ELR (cell line): ENCODE measurements around the gene UROS.

Experiments used
- DNase-seq: peaks from one replicate; pipeline ENCODE4 v3.0.0-alpha.2; 2015; ENCODE audit warnings: low read depth

Gene UROS

DNA sequence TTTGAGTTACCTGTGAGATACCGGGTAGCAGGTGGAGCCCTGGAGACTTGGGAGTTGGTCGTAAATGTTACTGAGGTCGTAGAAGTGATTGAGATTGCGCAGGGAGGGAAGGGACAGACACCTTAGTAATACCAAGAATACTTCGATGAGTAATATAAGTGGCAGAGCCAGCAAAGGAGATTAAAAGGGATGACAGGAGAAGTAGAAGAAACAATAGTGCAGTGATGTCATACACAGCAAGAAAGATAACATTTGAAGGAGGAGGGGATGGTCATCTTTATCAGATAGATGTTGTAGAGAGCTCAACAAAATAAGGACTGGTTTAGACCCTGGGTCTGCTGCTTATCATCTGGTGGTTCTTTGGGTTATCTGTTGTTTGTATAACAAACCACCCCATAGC, 5.3 kb upstream of the UROS start:
- no peak for DNase-seq

DNA sequence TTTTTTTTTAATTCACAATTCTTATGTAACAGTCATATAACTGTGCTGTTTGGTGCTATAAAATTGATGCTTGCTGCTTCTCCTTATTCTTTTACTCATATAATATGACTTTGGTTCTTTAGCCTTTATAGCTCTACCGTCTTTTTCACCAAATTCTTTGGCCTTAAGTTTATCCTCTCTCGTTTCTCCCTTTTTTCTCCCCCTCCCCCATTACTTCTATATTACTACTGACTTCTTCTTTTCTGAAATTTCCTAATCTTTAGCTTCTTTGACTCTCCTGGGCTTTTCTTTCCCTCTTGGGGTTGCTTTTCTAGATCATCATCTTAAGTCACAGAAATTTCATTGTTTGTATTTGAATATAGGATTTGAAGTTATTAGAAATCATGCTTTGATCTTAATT, 4.1 kb upstream of the UROS start:
- no peak for DNase-seq

DNA sequence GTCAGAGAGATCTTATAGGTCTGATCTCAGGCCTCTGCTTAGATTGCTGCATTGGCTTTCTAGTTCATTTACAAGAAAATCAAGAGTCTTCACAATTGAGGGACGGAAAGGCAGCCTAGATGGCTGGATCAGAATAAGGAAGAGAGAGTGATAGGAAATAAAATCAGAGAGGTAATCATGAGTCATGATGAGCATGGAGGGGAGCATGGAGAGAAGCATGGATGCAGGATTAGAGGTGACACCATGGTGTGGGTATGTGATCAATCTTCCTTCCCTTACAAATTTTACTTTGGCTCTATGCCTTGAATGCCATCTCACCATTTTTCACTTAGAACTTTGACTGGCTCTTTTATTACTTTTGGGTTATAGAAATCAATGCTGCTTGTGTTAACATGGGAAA, 1.7 kb upstream of the UROS start:
- DNase-seq = peak; percentile 90

DNA sequence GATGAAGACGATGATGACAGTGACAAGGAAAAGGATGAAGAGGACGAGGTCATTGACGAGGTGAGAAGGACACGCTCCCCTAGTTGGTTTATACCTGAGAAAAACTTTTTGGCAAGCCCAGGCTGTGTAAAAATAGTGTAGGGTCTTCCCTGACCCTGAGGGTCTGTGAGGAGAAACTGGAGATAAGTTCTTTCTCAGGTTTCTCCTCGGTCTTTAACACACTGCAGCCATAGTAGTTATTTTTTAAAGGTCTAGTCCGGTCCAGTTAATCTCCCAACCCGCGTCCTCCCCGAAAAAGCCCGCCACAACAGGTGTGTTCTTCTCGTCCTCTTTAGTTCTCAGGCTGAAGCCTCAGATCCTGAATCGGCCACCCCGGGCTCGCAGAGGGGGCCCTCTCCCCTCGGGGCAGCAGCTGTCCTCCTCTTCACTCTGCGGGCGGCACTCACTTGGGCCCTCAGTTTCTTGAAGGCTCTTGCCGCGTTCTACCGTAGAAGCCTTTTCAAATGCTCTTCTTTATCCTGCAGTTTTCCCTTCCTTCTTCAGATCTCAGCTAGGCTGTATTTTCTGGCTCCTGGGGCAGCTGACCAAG, 699 bp upstream of the UROS start:
- peak; percentile 38 for DNase-seq

DNA sequence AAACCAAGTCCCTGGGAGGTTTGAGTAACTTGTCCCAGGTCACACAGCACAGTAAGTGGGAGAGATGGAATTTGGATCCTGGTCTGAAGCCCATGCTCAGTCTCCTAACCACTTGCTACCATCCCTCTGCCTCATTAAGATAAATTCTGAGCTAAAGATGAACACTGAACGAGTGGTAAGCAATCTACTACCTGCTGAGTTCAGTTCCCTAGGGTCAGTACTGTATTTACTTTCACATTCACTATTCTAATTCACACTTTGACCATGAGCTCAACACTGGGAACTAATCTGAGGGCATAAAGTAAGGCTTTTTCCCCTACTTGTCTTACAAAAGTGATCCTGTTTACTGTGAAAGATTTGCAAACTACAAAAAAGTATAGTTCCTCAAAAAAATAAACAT, 2.4 kb downstream of the UROS start:
- DNase-seq = no peak

DNA sequence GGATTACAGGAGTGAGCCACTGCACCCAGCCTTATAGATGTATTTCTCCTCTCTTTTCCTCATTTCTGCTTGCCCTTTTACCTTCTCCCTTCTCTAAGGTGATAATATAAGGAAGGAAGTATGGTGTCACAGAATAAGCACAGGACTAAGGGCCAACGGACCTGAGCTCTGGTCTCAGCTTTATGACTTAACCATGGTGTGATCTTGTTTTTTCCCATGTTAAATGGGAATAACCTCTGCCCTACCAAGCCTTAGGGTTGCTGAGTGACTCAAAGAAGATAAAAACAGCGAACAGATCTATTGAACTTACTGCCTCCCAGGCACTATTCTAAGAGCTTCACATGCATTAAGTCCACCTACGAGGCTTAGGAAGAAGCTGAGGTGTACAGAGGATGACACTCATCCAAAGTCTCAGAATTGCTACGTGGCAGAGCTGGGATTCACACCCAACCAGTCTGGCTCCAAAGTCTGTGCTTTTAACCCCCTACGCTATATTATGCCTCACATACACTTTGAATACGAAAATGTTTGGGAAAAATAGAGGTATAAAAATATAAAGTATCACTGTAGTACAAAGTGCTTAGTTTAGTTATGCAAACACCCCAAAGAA, 5.6 kb downstream of the UROS start:
- DNase-seq = no peak

DNA sequence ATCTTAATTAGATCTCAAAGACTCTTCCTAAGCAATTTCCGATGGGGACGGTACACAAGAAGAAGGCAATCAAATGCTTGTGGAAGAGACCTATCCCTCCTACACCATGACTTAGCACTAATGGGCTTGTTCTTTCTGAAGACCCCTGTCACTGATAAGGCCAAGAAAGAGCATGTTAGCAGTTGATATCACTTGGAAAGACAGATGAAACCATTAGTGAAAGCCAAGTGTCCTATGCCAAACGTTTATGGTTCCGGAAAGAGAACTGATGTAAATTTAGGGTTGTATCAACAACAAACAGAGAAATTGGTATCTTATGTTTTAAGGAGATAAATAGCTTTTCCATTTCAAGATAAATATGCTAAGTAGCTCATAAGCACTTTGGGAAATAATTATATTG, 6.5 kb downstream of the UROS start:
- no peak for DNase-seq

DNA sequence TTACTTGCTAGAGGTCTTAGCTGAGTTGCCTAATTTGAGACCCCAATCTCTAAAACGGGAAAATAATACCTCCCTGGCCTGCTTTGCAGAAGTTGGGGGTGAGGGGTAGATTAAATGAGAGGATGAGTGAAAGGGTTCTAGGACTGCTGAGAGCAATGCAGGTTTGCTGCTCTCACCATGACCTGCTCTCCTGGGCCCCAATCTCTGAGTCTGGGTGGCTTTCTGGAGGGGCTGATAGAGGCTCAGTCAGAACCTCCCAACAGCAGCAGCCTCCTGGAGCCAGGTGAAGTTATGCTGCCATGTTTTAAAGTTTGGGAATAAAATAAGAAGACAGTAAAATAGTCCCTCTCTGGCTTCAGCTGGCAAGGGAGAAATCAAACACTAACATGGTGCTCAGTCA, 7.3 kb downstream of the UROS start:
- no peak for DNase-seq

DNA sequence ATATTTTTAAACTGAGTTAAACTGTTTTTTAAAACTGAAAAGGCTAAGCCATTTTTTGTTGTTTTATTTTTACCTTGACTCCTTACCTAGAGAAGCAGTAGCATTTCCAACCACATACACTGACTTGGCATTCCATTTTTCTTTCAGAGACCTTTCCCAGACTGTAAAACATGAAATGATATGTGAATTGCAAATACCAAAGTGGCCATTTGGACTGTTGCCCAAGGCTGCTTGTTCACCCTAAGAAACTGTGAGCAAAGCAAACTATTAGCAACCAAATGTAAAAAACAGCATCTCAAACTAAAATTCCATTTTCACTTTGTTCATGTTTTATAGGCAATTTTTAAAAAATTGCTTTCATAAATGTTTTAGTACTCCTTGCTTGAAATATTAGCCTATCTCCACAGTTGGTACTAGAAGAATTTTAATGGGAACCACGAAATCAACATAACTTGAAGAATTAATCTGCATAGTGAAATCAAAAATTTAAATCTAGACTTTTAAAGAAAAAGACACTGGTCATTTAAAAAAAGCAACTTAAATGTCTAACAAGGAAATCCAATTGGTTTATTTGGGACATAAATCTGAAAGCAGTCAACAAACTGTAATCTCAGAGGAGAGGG, 10.8 kb downstream of the UROS start:
- DNase-seq = no peak

DNA sequence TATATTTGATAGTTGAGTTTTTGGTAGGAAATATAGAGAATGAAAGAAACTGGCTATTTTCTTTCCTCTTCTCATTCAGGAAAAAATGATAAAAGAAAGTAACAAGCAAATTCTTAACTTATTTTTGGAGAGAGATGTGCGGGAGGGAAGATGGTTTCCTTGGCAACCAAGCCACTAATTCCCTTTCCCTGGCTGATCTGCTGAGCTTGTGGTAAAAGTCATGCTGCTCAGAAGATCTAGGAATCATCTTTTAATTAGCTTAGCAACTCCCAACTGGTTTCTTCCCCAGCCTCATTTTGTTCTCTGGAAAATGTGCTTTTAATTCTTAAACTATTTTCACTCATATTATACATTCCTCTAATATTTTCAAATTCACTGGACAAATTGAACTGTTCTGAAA, 11.8 kb downstream of the UROS start:
- no peak for DNase-seq

DNA sequence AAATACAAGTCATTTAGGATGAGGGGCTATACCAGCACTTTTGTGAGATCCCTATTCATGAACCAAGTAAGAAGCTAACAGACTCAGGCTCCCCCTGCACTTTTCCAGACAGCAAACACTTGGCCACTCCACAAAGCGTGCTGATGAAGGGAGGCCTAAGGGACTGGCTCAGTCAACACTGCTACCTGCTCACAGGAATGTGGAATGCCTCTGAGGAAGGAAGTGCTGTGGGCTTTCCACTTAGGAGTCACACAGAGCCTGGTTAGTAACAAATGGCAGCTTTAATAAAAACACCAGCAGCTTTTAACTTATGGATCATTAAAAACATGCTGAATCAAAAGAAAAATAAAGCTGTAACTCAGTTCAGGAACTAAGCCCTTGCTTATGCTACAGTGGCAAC, 15.0 kb downstream of the UROS start:
- no peak for DNase-seq

DNA sequence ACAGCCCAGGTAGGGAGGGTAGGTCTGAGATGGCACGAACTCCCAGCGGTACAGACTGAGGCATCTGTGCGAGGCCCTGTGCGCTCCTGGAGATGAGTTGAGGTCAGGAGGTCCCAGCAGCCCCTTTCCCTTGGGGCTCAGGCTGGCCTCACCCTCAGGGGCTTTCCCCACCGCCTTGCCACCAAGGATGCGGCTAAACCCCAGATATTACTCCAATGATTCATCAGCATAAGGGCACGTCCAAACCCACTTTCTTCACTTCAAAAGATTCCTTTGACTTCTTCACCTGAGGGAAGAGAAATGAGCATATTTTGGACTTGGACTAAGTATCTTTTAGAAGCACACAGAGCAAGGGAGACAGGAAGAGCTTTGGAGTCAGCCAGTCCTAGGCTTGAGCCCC, 20.3 kb downstream of the UROS start:
- DNase-seq = peak; percentile 28

DNA sequence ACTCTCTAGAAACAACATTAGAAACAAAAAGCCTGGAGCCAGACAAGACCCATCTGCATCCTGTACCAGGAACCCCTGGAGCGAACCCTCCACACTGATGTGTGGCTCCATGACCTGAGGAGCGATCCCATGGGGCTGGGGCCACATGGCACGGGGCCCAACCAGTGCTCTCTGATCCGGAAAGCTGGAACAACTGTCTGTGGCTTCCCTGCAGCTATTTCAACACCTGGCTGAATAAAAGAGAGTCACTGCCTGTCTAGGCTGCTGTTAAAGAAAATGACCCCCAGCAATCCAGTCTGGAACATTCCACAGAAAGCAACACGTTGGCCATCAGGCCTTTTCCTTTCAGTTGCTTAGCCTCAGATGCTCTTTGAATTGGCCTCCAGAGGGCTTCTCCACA, 20.9 kb downstream of the UROS start:
- no peak for DNase-seq

DNA sequence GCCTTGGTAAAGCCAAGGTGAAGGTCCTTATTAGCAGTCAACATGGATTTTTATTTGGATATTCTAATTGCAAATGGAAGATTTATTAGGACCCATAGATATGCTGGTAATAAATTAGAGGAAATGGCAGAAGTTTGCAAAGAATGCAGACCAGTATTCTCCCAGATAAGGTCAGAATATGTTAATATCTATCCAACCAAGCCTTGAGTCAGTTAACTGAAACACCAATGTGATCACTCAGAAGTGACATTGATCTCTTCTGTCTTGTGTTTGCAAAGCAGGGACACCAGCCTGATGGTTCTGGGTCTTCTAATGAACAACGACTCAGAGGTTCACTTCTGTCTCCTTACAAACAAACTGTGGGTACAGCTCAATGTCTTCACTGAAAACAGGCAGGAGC, 21.5 kb downstream of the UROS start:
- no peak for DNase-seq

DNA sequence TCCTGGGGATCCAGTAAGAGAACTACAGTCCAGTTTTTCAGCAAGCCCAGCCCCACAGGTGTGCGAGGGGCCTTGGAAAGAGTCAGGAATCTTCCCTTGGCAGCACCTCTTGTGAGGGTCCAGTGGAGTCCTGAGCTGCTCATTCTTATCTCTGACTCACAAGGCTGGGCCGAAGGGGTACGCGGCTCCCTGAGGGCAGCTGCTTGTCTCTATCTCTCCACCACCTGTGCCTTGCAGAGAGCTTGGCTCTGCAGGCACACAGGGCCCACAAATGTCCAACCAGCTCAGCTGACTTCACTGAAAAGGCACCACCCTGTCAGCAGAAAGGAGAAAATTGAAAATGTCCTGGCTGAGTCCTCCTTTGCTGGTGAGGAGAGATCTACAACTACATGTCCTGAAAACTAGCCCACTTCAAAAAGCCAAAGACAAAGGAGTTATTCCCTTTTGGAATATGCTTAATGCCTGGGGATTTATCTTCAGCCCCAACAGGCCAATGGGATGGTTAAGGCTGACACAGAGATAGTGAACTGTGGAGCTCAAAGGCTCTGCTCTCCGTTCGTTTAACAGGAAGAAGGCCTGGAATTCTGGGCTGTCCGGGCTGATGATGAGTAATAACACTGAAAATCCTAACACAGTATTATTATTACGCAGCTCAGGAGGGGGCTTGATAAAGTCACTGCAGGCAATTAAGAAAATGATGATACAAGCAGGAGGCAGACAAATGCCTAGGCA, 23.4 kb downstream of the UROS start:
- DNase-seq = no peak

DNA sequence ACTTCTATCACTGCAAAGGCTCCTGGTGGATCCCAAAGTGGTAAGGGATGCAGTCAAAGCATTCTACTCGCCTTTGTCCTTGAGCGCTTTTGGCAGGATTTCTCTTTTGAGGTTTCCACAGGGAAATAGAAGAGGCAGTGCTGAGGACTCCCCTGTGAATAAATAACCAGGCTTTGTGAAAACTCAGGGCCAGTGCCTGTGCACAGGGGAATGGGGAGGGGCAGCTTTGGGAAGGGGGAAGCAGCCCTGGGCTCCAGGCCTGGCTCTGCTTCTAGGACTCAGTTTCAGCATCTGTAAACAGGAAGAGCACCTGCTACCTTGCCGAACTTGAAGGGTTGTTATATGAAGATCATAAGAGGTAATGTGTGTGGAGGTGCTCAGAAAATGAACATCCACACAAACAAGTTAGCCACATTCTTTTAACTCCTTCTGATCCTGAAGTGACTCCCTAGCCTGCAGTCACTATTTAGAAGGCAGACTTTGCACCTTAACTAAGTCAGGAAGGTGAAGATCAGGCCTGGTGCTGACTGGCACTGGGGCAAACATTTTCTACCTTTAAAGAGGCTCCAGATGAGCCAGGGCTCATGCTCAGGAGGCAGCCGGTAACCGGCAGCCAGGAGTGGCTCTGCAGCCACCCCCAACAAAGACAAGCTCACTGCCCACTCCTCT, 24.9 kb downstream of the UROS start:
- DNase-seq = no peak

DNA sequence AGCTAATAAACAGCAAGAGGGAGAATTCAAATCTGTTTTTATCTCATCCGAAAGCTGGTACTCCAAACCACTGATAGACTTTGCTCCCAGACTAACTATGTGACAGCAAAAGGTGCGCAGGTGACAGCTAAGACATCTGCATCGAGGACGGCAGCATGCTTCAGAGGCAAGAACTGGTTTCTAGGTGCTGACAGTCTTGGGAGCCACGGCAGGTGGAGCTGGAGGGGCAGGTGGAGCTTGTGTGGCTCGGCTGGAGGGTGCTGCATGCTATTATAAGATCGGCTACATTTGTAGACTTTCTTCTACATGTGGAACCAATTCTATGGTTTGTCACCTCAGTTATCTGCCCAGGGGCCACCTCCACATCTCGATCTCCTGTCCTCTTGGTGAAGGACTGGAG, 25.6 kb downstream of the UROS start:
- no peak for DNase-seq

DNA sequence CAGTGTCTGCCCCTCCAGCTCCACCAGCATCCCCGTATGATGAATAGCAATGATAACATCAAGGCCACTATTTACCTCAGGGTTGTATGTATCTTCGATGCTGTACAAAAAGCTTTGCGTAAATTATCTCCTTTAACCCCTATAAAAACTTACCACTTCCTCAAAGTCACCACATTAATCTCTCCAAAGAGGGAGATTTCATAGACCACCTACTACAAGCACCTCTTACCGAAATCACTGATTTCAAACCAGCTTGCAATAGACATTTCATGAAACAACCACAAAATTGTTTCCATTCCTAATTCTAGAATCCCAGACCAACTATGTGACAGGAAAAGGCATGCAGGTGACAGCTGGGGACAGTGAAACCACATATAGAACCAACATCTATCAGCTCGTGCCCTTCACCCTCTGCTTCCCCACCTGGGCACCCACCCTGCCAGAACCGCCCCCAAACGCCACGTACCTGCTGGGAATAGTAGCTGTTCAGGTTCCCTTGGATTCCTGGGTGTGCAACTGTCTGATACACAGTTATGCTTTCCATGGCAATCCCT, 27.3 kb downstream of the UROS start:
- DNase-seq = no peak

DNA sequence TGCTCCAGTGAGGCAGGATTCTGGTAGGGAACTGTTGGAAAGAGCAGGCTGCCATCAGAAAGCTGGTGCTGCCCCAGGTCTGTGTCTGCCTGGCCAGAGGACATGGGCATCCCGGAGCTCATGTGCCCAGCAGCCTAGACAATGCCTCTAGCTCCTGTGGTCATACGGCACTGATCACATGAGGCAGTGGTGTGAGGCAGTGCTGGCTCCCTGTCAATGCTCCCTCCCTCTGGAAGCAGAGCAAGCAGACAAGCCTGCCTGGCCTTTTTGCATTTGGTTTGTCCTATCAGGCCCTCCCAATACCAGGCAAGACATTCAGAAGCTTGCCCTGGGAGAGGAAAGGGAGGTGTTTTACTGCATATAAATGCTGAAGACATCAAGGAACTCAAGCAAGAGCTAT, 27.9 kb downstream of the UROS start:
- DNase-seq = no peak

DNA sequence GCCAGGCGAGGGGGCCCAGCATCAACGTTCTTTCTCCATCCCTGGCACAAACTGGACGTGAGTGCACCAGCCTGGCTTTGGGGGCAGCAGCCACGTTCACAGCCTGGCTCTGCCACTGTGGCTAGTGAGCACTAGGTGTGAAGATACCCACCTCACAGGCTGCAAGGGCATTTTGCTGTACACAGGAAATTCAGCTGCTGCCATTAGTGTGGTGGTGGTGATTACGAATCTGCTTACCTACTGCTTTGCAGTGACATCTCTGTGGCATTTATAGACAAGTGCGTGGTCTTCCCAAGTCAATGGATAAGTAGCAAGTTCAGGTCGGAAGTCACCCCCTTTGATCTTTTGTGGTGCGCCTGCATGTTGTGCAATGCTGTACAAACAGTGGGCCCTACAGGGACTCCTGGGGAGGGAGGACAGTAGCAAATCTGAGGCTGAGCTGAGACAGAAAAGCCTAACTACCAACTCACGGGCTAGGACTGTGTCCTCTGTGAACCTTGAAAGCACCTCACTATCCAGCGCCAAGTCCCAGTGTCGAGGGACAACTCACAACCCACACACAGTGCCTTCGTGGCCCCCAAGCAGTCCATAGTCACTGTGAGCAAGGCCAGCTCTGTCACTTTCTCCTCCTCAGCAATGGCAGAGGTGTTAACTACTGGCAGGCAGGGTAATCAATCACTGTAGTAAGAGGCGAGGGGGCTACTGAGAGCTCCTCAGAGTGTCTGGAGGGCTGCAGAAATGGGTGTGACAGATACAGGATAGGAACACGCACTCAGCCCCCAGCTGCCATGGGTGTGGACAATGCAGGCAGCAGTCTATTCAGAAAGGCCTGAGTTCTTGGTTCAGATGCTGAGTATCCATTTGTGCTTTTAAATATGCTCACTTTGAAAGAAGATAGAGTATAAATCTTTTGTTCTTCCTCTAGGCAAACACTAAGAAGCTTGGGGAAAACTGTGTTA, 30.4 kb downstream of the UROS start:
- DNase-seq = no peak
